GM18511 (cell line): ENCODE measurements around the gene GPHA2.

ENCODE experiments used
- ATAC-seq: cut with Tn5 transposase; IDR thresholded peaks from one replicate; pipeline ENCODE4 v1.9.1; 2021; ENCODE audit warnings: mild to moderate bottlenecking, moderate library complexity; ENCODE audit not compliant: unreplicated experiment

Gene GPHA2

DNA sequence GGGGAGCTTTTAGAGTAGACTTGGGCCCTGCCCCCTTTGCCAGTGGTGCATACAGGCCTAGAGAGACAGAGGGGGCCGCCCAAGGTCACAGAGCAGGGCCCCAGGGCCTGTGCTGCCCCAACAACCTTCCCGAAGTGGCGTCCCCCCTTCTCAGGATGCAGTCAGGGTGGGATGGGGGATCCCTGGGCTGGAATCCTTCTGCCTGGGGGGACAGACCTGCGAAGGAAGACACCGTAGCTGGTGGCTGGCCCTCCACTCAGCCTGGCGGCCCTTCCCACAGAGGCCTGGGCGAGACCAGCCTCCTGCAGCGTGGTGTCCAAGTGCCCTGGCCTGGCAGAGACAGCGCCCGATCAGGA is 42.9 kb downstream of the GPHA2 start:
- ATAC-seq = no peak

DNA sequence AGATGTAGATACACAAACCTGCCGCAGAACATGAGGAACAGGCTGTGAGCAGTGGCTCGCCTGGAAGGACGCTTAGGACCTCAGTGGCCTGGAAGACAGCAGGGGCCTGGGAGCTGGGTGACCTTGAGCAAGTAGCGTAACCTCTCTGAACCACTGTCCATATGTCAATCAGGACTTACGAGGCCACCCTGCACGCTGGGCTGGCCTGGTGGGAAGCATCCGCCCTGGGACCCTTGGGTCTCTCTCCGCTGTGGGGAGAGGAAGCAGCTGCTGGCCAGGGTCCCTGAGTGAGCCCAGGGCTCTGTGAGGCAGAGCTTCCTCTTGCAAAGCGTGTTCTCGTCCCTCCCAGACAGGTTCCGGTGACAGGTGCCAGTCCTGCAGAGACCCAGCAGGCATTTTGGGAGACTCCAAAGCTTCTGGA is 43.3 kb downstream of the GPHA2 start:
- no peak for ATAC-seq

DNA sequence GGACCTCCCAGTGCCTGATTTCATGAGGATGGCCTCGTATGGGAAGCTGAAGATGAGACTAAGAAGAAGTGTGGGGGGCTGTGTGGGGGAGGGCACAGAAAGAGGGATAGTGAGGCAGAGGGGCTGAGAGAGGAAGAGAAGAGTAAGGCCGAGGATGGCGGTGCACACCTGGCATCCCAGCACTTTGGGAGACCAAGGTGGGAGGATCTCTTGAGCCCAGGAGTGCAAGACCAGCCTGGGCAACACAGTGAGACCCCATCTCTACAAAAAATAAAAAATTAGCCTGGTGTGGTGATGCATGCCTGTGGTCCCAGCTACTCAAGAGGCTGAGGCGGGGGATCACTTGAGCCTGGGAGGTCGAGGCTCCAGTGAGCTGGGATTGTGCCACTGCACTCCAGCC is 43.8 kb downstream of the GPHA2 start:
- no peak for ATAC-seq

DNA sequence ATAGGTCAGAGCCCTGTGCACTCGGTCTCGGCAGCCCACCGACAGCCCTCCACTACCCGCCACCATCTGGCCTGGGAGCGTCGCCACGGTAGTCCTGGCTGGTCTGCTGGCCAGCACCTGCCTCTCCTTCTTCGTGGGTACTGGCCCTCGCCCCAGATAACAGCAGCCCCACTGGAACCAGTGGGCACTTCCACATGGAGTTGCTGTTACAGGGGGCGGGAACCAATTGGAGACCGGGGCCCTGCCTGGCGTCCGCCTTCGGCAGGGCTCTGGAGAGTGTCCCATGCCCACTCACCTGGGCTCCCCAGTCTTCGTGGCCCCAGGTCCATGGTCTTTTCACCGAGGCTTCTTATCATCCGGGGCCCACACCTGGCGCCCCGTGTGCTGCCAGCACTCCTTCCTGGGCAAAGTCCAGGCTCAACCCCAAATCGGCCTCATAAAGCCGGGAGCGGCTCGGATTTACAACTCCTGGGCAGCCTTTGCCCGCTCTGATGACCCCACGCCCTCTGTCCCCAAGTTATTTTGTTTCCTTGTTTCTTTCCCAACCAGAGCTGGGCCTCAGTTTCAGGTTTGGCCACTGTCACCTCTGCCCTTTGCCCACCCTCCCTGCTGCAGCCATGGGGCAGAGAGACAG is 44.4 kb downstream of the GPHA2 start:
- no peak for ATAC-seq

DNA sequence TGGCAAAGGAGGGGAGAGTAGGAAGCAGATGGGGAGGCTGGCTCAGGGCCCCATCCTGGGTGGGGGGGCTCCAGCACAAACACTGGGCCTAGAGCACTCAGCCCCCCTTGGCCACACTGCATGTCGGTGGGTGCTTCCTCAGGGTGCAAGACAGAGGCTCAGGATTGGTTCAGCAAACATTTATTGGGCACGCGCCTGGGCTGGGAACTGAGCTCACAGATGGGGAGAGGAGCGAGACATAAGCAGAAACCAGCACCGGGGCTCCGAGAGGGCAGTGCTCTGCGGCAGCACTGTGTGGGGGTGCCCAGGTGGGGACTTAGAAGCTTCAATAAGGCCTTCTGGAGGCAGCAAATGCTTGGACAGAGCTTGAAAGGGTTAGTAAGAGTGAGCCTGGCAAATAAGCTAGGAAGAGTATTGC is 45.2 kb downstream of the GPHA2 start:
- ATAC-seq = no peak

DNA sequence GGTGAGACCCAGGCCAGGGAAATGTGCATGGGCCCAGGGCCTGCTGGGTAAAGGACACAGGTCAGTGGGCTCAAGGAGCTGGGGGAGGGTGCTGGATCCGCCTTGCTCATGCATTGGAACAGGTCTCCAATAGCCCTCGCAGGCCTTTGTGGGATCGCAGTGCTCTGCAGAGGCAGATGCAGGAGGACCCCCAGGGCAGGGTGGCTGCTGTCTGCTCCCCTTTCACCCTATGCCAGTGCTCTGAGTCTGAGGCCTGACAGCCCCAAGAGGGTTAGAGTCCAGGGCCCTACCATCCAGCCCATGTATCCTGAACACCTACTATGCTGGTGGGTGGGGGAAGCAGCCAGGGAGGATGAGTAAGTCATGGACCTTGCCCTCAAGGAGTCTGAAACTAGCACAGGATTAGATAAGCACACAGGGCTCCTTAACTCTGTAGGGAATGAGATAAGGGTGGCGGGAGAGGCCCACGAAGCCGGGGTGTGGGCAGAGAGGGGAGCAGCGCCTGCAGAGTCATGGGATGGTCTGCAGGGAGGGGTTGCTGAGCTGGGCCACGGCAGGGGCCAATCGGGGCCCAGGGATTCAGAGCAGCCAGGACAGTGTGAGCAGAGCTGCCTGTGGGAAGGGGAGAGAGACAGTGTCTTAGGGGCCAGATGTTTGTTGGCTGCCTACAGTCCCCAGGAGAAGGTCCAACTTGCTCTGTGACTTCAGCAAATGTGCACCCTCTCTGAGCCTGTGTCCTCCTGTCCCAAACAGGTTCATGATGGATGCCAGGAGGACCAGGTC is 46.8 kb downstream of the GPHA2 start:
- no peak for ATAC-seq

DNA sequence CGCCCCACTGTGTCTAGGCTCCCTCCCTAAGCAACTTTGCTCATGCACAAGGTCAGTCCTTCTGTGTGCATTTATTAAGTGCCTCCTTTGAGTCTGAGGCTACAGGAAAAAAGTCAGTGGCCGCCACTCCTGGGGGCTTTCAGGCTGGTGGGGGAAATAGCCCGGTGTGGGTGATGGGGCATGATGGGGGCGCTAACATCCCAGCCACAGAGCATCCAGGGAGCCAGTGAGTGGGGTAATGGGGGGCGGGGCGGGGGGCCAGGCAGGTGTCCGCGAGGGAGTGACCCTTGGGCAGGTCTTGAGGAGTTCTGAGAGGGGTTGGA is 47.3 kb downstream of the GPHA2 start:
- ATAC-seq = no peak

DNA sequence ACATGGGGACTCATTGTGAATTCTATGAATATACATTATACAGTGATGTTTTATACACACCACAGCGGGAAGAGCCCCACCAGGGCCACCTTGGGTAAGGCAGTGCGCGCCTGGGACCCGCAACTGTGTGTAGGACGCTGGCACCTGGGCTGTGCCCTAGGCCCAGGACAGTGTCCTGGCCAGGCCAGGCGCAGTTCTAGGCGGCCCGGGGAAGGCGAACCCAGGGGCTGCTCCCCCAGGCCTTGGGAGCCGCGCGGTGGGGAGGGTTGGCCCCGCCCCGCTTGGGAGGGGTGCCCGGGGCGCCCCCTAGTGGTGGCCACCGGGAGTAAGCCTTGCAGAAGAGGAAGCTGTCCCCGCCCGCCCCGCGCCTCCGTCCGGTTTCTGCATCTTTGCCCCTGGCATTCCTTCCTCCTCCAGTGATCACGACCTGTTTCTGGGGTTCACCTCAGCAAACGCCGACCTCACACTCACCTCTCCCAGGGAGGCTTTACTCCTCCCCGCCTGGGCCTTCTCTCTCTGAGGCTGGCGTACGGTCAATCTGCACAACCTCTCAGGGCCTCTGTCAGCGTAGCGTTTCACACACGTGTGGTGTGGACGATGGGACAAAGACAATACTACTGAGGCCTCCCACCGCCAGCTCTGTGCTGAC is 47.8 kb downstream of the GPHA2 start:
- ATAC-seq = no peak

DNA sequence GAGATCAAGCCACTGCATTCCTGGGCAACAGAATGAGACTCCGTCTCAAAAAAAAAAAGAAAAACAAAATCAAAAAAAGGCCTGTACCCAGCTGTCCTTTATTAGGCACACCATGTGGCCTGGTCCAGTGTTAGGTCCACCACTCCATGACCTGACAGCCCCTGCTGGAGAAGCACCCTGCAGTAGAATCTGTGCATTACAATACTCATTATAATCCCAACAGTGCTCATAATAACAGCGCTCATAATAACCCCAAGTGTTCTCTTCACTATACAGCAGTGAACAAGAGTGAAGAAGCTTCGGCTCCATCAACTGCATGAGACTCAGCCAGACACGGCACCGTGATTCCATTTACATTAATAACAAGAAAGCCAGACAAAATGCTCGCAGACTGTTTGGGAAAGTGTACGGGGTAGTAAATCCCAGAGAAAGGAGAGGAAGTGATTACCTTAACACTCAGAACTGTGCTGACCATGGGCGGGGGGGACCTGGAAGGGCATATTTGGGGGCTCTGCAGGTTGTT is 48.4 kb downstream of the GPHA2 start:
- ATAC-seq = no peak

DNA sequence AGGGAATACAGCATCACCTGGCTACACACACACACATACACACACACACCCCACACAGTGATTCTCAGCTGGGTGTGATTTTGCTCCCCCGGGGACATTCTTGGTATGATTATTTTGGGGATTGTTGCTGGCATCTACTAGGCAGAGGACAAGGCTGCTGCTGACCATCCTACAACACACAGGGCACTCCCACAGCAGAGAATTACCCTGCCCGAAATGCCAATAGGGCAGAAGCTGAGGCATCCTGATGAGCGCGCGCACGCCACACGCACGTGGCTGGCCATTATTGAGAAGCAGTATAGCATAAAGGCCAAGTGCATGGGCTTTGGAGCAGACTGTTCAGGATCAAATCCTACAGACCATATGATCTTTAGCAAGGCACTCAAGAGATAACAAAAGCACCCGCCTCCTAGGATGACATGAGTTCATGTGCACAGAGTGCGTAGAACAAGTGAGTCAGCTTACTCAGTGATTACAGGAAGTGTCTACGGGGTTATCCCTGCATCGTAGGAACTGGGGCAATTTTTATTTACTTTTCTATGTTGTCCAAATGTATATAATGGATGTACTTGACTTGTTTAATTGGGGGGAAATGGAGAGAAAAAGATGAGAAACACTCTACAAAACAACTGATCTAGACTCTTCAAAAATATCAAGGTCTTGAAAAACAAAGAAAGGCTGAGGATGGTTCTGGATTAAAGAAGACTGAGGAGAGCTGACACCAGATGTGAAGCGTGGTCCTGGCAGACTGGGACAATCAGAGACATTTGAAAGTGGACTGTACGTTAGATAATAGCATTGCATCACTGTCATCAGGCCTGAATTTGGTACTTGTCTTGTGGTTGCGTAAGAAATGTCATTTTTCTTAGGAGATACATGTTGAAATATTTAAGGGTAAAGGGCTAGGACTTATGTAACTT is 50.1 kb downstream of the GPHA2 start:
- no peak for ATAC-seq
